Measurements from ENCODE around the gene C16orf87.

The C16orf87 gene

DNA sequence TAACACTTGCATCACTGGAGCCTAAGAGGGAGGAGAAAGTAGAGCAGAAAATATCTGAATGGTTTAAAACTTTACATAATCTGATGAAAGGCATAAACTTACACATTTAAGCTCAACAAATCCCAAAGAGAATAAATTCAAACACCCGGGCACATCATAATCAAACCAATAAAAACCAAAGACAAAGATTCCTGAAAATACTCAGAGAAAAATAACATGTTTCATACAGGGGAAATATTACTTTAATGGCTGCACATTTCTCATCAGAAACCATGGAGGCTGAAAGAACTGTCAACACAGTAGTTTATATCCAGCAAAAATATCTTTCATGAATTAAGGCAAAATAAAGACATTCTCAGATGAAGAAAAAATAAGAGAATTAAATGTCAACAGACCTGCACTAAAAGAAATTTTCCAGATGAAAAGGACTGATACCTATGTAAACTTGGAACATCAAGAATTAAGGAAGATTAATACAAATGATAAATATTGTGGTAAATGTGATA lies 34.2 kb downstream of the C16orf87 start:
- TF ChIP-seq CTCF (IDR thresholded peaks at IDR 0.05; ENCODE audit: low read depth, low read length) (no peak), EZH2phosphoT487 (IDR thresholded peaks at IDR 0.05; ENCODE audit: low read depth) (no peak)
- Histone ChIP-seq H2AFZ (ENCODE audit: low read depth, low read length) (no peak overlapping the region), H3K27ac (ENCODE audit: low read length) (no peak overlapping the region), H3K36me3 (replicated peaks; ENCODE audit: low read depth, low read length) (peaks cover 39% of the 10 kb centered on the region), H4K20me1 (ENCODE audit: insufficient read depth, low read length) (peaks cover 31% of the 10 kb centered on the region), H3K4me3 (ENCODE audit: low read length) (no peak overlapping the region), H3K27me3 (ENCODE audit: low read depth, low read length) (no peaks in the 10 kb centered on the region), H3K4me1 (ENCODE audit: low read length) (peaks cover 5% of the 10 kb centered on the region), H3K4me2 (ENCODE audit: low read length) (no peak overlapping the region), H3K9me3 (ENCODE audit: insufficient read depth, low read length) (no peaks in the 10 kb centered on the region; the same call in 1 of the 2 replicates), H3K79me2 (ENCODE audit: low read length) (peaks cover 18% of the 10 kb centered on the region; the same call in 1 of the 2 replicates), H3K9ac (ENCODE audit: low read length) (no peak overlapping the region)

DNA sequence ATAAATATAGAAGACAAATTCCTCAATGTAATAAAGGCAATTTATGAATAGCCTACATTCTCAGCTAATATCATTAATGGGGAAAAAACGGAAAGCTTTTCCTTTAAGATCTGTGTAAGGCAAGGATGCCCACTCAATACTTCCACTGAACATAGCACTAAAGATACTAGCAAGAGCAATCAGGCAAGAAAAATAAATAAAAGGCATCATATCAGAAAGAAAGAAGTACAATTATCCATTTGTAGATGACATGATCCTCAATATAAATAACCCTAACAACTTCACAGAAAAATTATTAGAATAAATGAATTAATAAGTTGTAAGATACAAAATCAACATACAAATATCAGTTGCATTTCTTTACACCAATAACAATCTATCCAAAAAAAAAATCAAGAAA lies 37.1 kb downstream of the C16orf87 start:
- Histone ChIP-seq H3K79me2 (ENCODE audit: low read length) (peaks cover 17% of the 10 kb centered on the region; the same call in 1 of the 2 replicates), H3K27ac (ENCODE audit: low read length) (no peak overlapping the region), H4K20me1 (ENCODE audit: insufficient read depth, low read length) (peaks cover 27% of the 10 kb centered on the region; the same call in 1 of the 2 replicates), H3K4me3 (ENCODE audit: low read length) (no peak overlapping the region), H3K9ac (ENCODE audit: low read length) (no peak overlapping the region), H3K4me2 (ENCODE audit: low read length) (no peak overlapping the region), H3K36me3 (replicated peaks; ENCODE audit: low read depth, low read length) (peaks cover 40% of the 10 kb centered on the region), H3K4me1 (ENCODE audit: low read length) (peaks cover 30% of the 10 kb centered on the region), H3K27me3 (ENCODE audit: low read depth, low read length) (no peaks in the 10 kb centered on the region), H2AFZ (ENCODE audit: low read depth, low read length) (no peak overlapping the region), H3K9me3 (ENCODE audit: insufficient read depth, low read length) (no peaks in the 10 kb centered on the region; the same call in 1 of the 2 replicates)
- TF ChIP-seq EZH2phosphoT487 (IDR thresholded peaks at IDR 0.05; ENCODE audit: low read depth) (no peak), CTCF (IDR thresholded peaks at IDR 0.05; ENCODE audit: low read depth, low read length) (no peak)

DNA sequence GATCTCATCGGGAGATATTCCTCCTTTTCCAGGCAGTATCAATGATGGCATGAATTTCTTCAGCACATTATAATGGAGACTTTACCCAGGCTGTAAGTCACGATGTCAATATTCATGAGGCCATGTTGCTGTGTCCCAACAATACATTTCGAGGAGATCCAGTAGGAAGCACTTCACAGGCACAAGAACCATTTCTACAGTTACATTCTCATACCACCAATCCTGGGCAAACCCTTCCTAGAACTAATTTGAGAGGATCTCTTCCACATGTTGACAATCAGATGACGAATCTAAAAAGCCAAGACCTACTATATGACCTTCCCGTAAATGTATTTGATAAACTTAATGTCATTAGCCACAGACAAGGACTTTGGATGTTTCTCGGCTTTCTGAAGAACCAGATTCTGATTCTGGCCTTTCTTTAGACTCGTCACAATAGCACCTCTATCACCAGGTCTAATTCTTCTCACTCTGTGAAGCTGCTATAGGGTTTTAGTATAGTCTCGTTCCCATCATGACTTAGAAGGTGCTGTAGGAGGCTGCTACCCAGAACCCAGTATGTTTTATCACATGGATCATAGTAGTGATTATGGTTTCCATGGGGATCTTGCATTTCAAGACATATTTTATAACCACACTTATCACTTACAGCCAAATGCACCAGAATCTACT lies 40.2 kb downstream of the C16orf87 start:
- TF ChIP-seq EZH2phosphoT487 (IDR thresholded peaks at IDR 0.05; ENCODE audit: low read depth) (no peak), CTCF (IDR thresholded peaks at IDR 0.05; ENCODE audit: low read depth, low read length) (no peak)
- Histone ChIP-seq H3K9me3 (ENCODE audit: insufficient read depth, low read length) (peaks cover 9% of the 10 kb centered on the region), H3K4me1 (ENCODE audit: low read length) (peaks cover 45% of the 10 kb centered on the region), H3K79me2 (ENCODE audit: low read length) (peaks cover 13% of the 10 kb centered on the region; the same call in 1 of the 2 replicates), H3K27ac (ENCODE audit: low read length) (no peak overlapping the region), H2AFZ (ENCODE audit: low read depth, low read length) (no peak overlapping the region), H4K20me1 (ENCODE audit: insufficient read depth, low read length) (peaks cover 22% of the 10 kb centered on the region; the same call in 1 of the 2 replicates), H3K4me2 (ENCODE audit: low read length) (peak overlapping the region; percentile 63), H3K36me3 (replicated peaks; ENCODE audit: low read depth, low read length) (peaks cover 30% of the 10 kb centered on the region), H3K4me3 (ENCODE audit: low read length) (peak overlapping the region; percentile 86), H3K9ac (ENCODE audit: low read length) (peak overlapping the region; percentile 43), H3K27me3 (ENCODE audit: low read depth, low read length) (no peaks in the 10 kb centered on the region)
